H1 (cell line): ENCODE measurements around the gene NABP1. TPM values are rescaled to one million over a fixed set of nuclear protein-coding genes. Genes with fewer than 3 reads are reported as not detected.

Experiments
- CTCF ChIA-PET: fragments of 300-600 bp; sonication (Branson Sonifier 250); formaldehyde crosslinking; loops from one replicate; lab custom pipeline; 2021; ENCODE audit not compliant: partially characterized antibody; lab: Charles Lee
- POLR2A ChIA-PET: fragments of 300-600 bp; sonication (Branson Sonifier 250); formaldehyde crosslinking; loops from one replicate; lab custom pipeline; 2021; ENCODE audit warnings: inconsistent platforms; ENCODE audit not compliant: partially characterized antibody; lab: Charles Lee
- DNase-seq, 2 experiments: peaks; one replicate each; pipeline versions ENCODE4 v3.0.0 to v3.0.0-alpha.2; 2010 to 2022; ENCODE audit warnings: low spot score in 2 of 2, low read depth in 1 of 2, mixed read lengths in 1 of 2
- FAIRE-seq: peaks from 2 replicates; lab custom pipeline; 2011; peaks lifted over from hg19 to GRCh38; lab: Jason Lieb, UNC
- H2AFZ ChIP-seq: 2 replicates; pipeline ENCODE4 v1.8.1; 2012; ENCODE audit warnings: low read length, inconsistent platforms
- H2AK5ac ChIP-seq: 2 replicates; pipeline ENCODE4 v1.6.1; 2013; ENCODE audit warnings: low read depth, low read length
- H2BK120ac ChIP-seq: replicated peaks from 2 replicates; pipeline ENCODE3; 2013; ENCODE audit warnings: low read depth, low read length, inconsistent platforms
- H2BK12ac ChIP-seq: 2 replicates; pipeline ENCODE4 v1.6.1; 2013; ENCODE audit warnings: low read depth, low read length
- H2BK15ac ChIP-seq: 2 replicates; pipeline ENCODE4 v1.6.1; 2013; ENCODE audit warnings: low read length
- H2BK20ac ChIP-seq: 2 replicates; pipeline ENCODE4 v1.6.1; 2013; ENCODE audit warnings: low read length
- H2BK5ac ChIP-seq: 2 replicates; pipeline ENCODE4 v1.6.1; 2013; ENCODE audit warnings: low read depth, low read length
- H3K14ac ChIP-seq: 2 replicates; pipeline ENCODE4 v1.6.1; 2013; ENCODE audit warnings: inconsistent platforms; ENCODE audit not compliant: insufficient read length
- H3K18ac ChIP-seq: 2 replicates; pipeline ENCODE4 v1.6.1; 2013; ENCODE audit warnings: low read length; ENCODE audit errors: extremely low read depth
- H3K23ac ChIP-seq: 2 replicates; pipeline ENCODE4 v1.6.1; 2013; ENCODE audit warnings: inconsistent platforms; ENCODE audit not compliant: insufficient read length
- H3K23me2 ChIP-seq: 2 replicates; pipeline ENCODE4 v1.6.1; 2013; ENCODE audit warnings: low read depth, low read length
- H3K27ac ChIP-seq: 2 replicates; pipeline ENCODE4 v1.6.1; 2011; ENCODE audit warnings: low read depth, low read length, inconsistent platforms
- H3K27me3 ChIP-seq, 4 experiments: replicated peaks in 1 of 4; 1 replicate in 1 of 4; 2 replicates in 3 of 4; pipeline versions ENCODE4 v1.6.1 to v1.8.1; 2011 to 2013; ENCODE audit warnings: low read length in 3 of 4, mild to moderate bottlenecking in 3 of 4, inconsistent platforms in 2 of 4, mixed read lengths in 2 of 4, moderate library complexity in 1 of 4; ENCODE audit not compliant: control insufficient read depth in 3 of 4, insufficient read depth in 3 of 4; ENCODE audit errors: extremely low read depth in 1 of 4
- H3K36me3 ChIP-seq, 4 experiments: 2 replicates each; pipeline versions ENCODE4 v1.6.1 to v1.8.1; 2011 to 2013; ENCODE audit warnings: mild to moderate bottlenecking in 4 of 4, low read length in 3 of 4, moderate library complexity in 2 of 4, control low read depth in 1 of 4, inconsistent platforms in 1 of 4; ENCODE audit not compliant: insufficient read depth in 4 of 4, control insufficient read depth in 2 of 4
- H3K4ac ChIP-seq: replicated peaks from 2 replicates; pipeline ENCODE3; 2013; ENCODE audit warnings: low read length, low read depth, mixed read lengths, inconsistent platforms; ENCODE audit not compliant: insufficient read length
- H3K4me1 ChIP-seq, 4 experiments: replicated peaks in 1 of 4; 1 replicate in 1 of 4; 2 replicates in 3 of 4; pipeline versions ENCODE4 v1.6.1 to v1.8.1; 2011 to 2013; ENCODE audit warnings: low read length in 3 of 4, inconsistent platforms in 2 of 4, mixed read lengths in 1 of 4; ENCODE audit not compliant: insufficient read depth in 4 of 4, control insufficient read depth in 3 of 4
- H3K4me2 ChIP-seq, 2 experiments: 2 replicates each; pipeline versions ENCODE4 v1.6.1 to v1.8.1; 2011 to 2013; ENCODE audit warnings: low read depth in 2 of 2, low read length in 2 of 2, control low read depth in 1 of 2, inconsistent platforms in 1 of 2, mild to moderate bottlenecking in 1 of 2; ENCODE audit not compliant: insufficient read depth in 1 of 2
- H3K4me3 ChIP-seq, 4 experiments: fragments of 200-600, 300-600 bp in 1 of 4; sonication (generic), shearing (Covaris generic), sonication (Bioruptor Twin) in 1 of 4; 2 replicates each; pipeline versions ENCODE4 v1.5.1 to v1.8.1; 2011 to 2016; ENCODE audit warnings: low read length in 4 of 4, low read depth in 3 of 4, control low read depth in 2 of 4, inconsistent platforms in 2 of 4, mild to moderate bottlenecking in 2 of 4, mixed read lengths in 1 of 4, moderate library complexity in 1 of 4; ENCODE audit not compliant: insufficient read depth in 2 of 4; ENCODE audit errors: extremely low read depth in 1 of 4
- H3K56ac ChIP-seq: replicated peaks from 2 replicates; pipeline ENCODE3; 2013; ENCODE audit warnings: low read depth, mild to moderate bottlenecking, mixed read lengths, low read length, inconsistent platforms; ENCODE audit not compliant: insufficient read length
- H3K79me1 ChIP-seq: 2 replicates; pipeline ENCODE4 v1.6.1; 2013; ENCODE audit warnings: low read depth, low read length, control low read depth
- H3K79me2 ChIP-seq, 2 experiments: 2 replicates each; pipeline versions ENCODE4 v1.6.1 to v1.8.1; 2012 to 2013; ENCODE audit warnings: low read length in 2 of 2, mild to moderate bottlenecking in 2 of 2, inconsistent platforms in 1 of 2; ENCODE audit not compliant: insufficient read depth in 2 of 2, control insufficient read depth in 1 of 2
- H3K9ac ChIP-seq, 4 experiments: replicated peaks in 1 of 4; 1 replicate in 1 of 4; 2 replicates in 3 of 4; pipeline versions ENCODE4 v1.6.1 to v1.8.1; 2011 to 2013; ENCODE audit warnings: low read depth in 3 of 4, low read length in 3 of 4, control low read depth in 2 of 4, mild to moderate bottlenecking in 2 of 4, moderate library complexity in 2 of 4, inconsistent platforms in 1 of 4; ENCODE audit errors: extremely low read depth in 1 of 4
- H3K9me3 ChIP-seq, 2 experiments: 2 replicates each; pipeline versions ENCODE4 v1.6.1 to v1.8.1; 2012 to 2013; ENCODE audit warnings: mild to moderate bottlenecking in 2 of 2, moderate library complexity in 2 of 2, control low read depth in 1 of 2, inconsistent platforms in 1 of 2, low read depth in 1 of 2, low read length in 1 of 2, mixed read lengths in 1 of 2; ENCODE audit not compliant: insufficient read depth in 2 of 2
- H4K20me1 ChIP-seq, 2 experiments: replicated peaks in 1 of 2; 2 replicates each; pipeline versions ENCODE3 to v1.8.1; 2011 to 2013; ENCODE audit warnings: inconsistent platforms in 2 of 2, low read length in 2 of 2, mild to moderate bottlenecking in 1 of 2; ENCODE audit not compliant: insufficient read depth in 2 of 2, control insufficient read depth in 1 of 2
- H4K5ac ChIP-seq: 2 replicates; pipeline ENCODE4 v1.6.1; 2013; ENCODE audit warnings: low read length, low read depth, mixed read lengths, inconsistent platforms; ENCODE audit not compliant: insufficient read length
- H4K8ac ChIP-seq: 2 replicates; pipeline ENCODE4 v1.8.0; 2013; ENCODE audit warnings: mild to moderate bottlenecking, moderate library complexity, low read length, inconsistent platforms; ENCODE audit not compliant: insufficient read depth; ENCODE audit errors: extremely low read depth
- H4K91ac ChIP-seq: replicated peaks from 2 replicates; pipeline ENCODE3; 2013; ENCODE audit warnings: low read length, mixed read lengths, inconsistent platforms; ENCODE audit not compliant: insufficient read length
- KDM5A ChIP-seq: fragments of 200-600 bp; IDR thresholded peaks from 2 replicates; pipeline ENCODE4 v1.7.1; 2012; ENCODE audit warnings: mild to moderate bottlenecking, low read length, inconsistent platforms, mixed read lengths
- NANOG ChIP-seq: IDR thresholded peaks from 2 replicates; pipeline ENCODE4 v1.6.1; 2011; ENCODE audit warnings: low read length, low read depth, mild to moderate bottlenecking, inconsistent platforms; ENCODE audit not compliant: insufficient read depth, poor library complexity, severe bottlenecking
- NRF1 ChIP-seq: IDR thresholded peaks from 2 replicates; pipeline ENCODE4 v1.6.1; 2011; ENCODE audit warnings: mild to moderate bottlenecking, low read depth, low read length, improper control_type of control experiment
- SP2 ChIP-seq: IDR thresholded peaks from 2 replicates; pipeline ENCODE4 v1.6.1; 2012; ENCODE audit warnings: mild to moderate bottlenecking, low read length, inconsistent platforms
- SP4 ChIP-seq: IDR thresholded peaks from 2 replicates; pipeline ENCODE4 v1.6.1; 2012; ENCODE audit warnings: low read length, inconsistent platforms
- TAF7 ChIP-seq: optimal IDR thresholded peaks from 2 replicates; pipeline ENCODE3; 2011; ENCODE audit warnings: low read depth, mild to moderate bottlenecking, inconsistent platforms, low read length, moderate library complexity, borderline replicate concordance
- WGBS, 2 experiments: shearing (Covaris generic) in 1 of 2; methylation state at CpG; one replicate each; pipeline versions ENCODE4 v1.1.6 to v1.1.7; 2013 to 2015; ENCODE audit warnings: low lambda C conversion rate in 2 of 2, mixed read lengths in 2 of 2, inconsistent platforms in 1 of 2, low coverage in 1 of 2, missing lambda C conversion rate in 1 of 2; ENCODE audit not compliant: insufficient replicate concordance in 2 of 2, insufficient coverage in 1 of 2, insufficient read length in 1 of 2; ENCODE audit errors: extremely low coverage in 1 of 2, missing lambda C conversion rate in 1 of 2; 5-methylcytosine and 5-hydroxymethylcytosine counted together
- polyA plus RNA-seq, 7 experiments: library from polyadenylated mRNA; depleted of rRNA in 3 of 7; stranded (reverse) in 5 of 7; unstranded in 2 of 7; fragments of >200 nt in 5 of 7; fragments of 200-250 nt in 2 of 7; gene quantifications; 1 replicate in 5 of 7; 2 replicates in 1 of 7; 4 replicates in 1 of 7; pipeline versions ENCODE4 v1.2.1 to v1.2.3, GENCODE V29; 2011 to 2013; ENCODE audit warnings: missing spikeins in 2 of 7, mixed read lengths in 2 of 7
- total RNA-seq: library from RNA; stranded (reverse); fragmentation: NEBNext Ultra II Directional; extraction: Animal tissue kit (Norgen Biotek cat#: 25700); gene quantifications from 2 replicates; pipeline ENCODE4 v1.2.1, GENCODE V29; 2021

Gene NABP1
- total and polyA plus RNA-seq, 2 of the 8 experiments (the other 6 are each of a cell fraction or from before 2014, with no cell fraction given), result 0.63 to 4.8 TPM

DNA sequence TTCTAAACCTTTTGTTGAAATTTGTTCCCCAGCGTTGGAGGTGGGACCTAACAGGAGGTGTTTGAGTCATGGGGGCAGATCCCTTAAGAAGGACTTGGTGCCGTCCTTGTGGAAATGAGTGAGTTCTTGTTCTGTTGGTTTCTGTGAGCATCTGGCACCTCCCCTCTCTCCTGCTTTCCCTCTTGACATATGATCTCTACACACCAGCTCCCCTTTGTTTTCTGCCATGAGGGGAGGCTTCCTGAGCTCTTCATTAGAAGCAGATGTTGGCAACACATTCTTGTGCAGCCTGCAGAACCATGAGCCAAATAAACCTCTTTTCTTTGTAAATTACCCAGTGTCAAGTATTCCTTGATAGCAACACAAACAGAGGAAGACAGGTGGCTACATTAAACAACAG is 23.8 kb downstream of the NABP1 start:
- H3K27me3 ChIP-seq, result no peaks in the 10 kb centered on the region
- H3K9me3 ChIP-seq, result peaks cover 0 to 2% of the 10 kb centered on the region in 2 experiments; a peak in 1 of 4 replicates
- H3K18ac ChIP-seq, result no peak overlapping the region
- H3K56ac ChIP-seq, result no peak overlapping the region
- POLR2A ChIA-PET, result interaction anchor here (0.9 kb wide), 1 partner anchor 9 kb away, joined by 3 read pairs; no protein-coding TSS in a partner anchor
- no peak overlapping the region for H3K4me3 ChIP-seq
- H3K14ac ChIP-seq, result no peak overlapping the region
- no peaks in the 10 kb centered on the region for H4K20me1 ChIP-seq
- no peak overlapping the region for H3K27ac ChIP-seq
- DNase-seq, result no peak
- no peak overlapping the region for H2AK5ac ChIP-seq
- H2BK5ac ChIP-seq, result no peak overlapping the region
- CTCF ChIA-PET, result interaction anchor here (1.1 to 2.5 kb wide), 6 partner anchors 10 to 148 kb away, joined by 3 to 14 read pairs (median 4); no protein-coding TSS in a partner anchor
- no peak for FAIRE-seq
- no peak overlapping the region for H2BK120ac ChIP-seq
- no peak overlapping the region for H4K91ac ChIP-seq
- no peak overlapping the region for H2BK15ac ChIP-seq
- no peaks in the 10 kb centered on the region for H3K4me1 ChIP-seq
- H4K8ac ChIP-seq, result no peak overlapping the region
- WGBS, 2 experiments, result 97% methylated on average over 2 of the region's 2 CpGs; no CpG with 5 or more reads in 1 of the 2 experiments
- H3K79me1 ChIP-seq, result no peaks in the 10 kb centered on the region
- no peak overlapping the region for H2AFZ ChIP-seq
- no peak overlapping the region for H3K4me2 ChIP-seq
- no peak overlapping the region for H2BK20ac ChIP-seq
- no peaks in the 10 kb centered on the region for H3K36me3 ChIP-seq
- no peak overlapping the region for H4K5ac ChIP-seq
- no peak for TF ChIP-seq NANOG
- TF ChIP-seq TAF7, result no peak
- TF ChIP-seq SP4, result no peak
- TF ChIP-seq NRF1, result no peak
- no peak for TF ChIP-seq KDM5A
- no peak for TF ChIP-seq SP2
- no peaks in the 10 kb centered on the region for H3K23me2 ChIP-seq
- H3K4ac ChIP-seq, result no peak overlapping the region
- no peak overlapping the region for H3K9ac ChIP-seq
- no peaks in the 10 kb centered on the region for H3K79me2 ChIP-seq
- no peak overlapping the region for H3K23ac ChIP-seq
- no peak overlapping the region for H2BK12ac ChIP-seq
